Mammary epithelial cell (primary cell): ENCODE data around the gene PGBD5.

Experiments used
- CTCF ChIP-seq, 2 donors: IDR thresholded peaks in 1 of 2; conservative IDR thresholded peaks in 1 of 2; 2 replicates each; pipeline ENCODE4 v1.5.1; 2011 to 2012; ENCODE audit warnings: inconsistent platforms in 2 of 2, low read length in 2 of 2, mild to moderate bottlenecking in 2 of 2, control low read depth in 1 of 2, low read depth in 1 of 2; ENCODE audit not compliant: insufficient read depth in 1 of 2; ENCODE audit errors: extremely low read depth in 1 of 2
- EZH2 ChIP-seq: IDR thresholded peaks from 2 replicates; pipeline ENCODE4 v1.6.1; 2012; ENCODE audit warnings: low read length, inconsistent platforms, borderline replicate concordance

GRCh38 chr1:230368363-230368762, 57.8 kb downstream of the PGBD5 start:
- no peak for TF ChIP-seq CTCF (conservative IDR thresholded peaks at IDR 0.05 in 1 of 2, IDR thresholded peaks at IDR 0.05 in 1 of 2; ENCODE audit: extremely low read depth in 1 of 2, insufficient read depth in 1 of 2, low read depth in 1 of 2, low read length in 2 of 2)
- TF ChIP-seq EZH2: no peak
